H9 (cell line): ENCODE data around the gene KCNIP3. TPM values are rescaled to one million over a fixed set of nuclear protein-coding genes. Genes with fewer than 3 reads are reported as not detected.

Experiments used
- DNase-seq: peaks from one replicate; pipeline ENCODE4 v3.0.0-alpha.2; 2017
- H2AFZ ChIP-seq: one replicate; pipeline ENCODE4 v1.6.1; 2013; ENCODE audit warnings: mild to moderate bottlenecking, low read length, control low read depth, moderate library complexity
- H2AK5ac ChIP-seq: 2 replicates; pipeline ENCODE4 v1.6.1; 2013; ENCODE audit warnings: low read length, control low read depth, mixed read lengths; ENCODE audit not compliant: insufficient read length
- H2BK120ac ChIP-seq: one replicate; pipeline ENCODE4 v1.6.1; 2013; ENCODE audit warnings: low read depth, mild to moderate bottlenecking, low read length, control low read depth, inconsistent platforms; ENCODE audit not compliant: poor library complexity, severe bottlenecking
- H2BK12ac ChIP-seq: 2 replicates; pipeline ENCODE4 v1.6.1; 2013; ENCODE audit warnings: low read length, control low read depth, mixed read lengths, low read depth; ENCODE audit not compliant: insufficient read length
- H2BK15ac ChIP-seq: 2 replicates; pipeline ENCODE4 v1.6.1; 2013; ENCODE audit warnings: low read depth, low read length, control low read depth
- H2BK20ac ChIP-seq: one replicate; pipeline ENCODE4 v1.6.1; 2013; ENCODE audit warnings: low read depth, mild to moderate bottlenecking, low read length, control low read depth, inconsistent platforms; ENCODE audit not compliant: poor library complexity, severe bottlenecking
- H2BK5ac ChIP-seq: 2 replicates; pipeline ENCODE4 v1.6.1; 2013; ENCODE audit warnings: low read length, control low read depth, mixed read lengths; ENCODE audit not compliant: insufficient read length
- H3K14ac ChIP-seq: 2 replicates; pipeline ENCODE4 v1.6.1; 2013; ENCODE audit warnings: low read length, control low read depth; ENCODE audit not compliant: insufficient read depth
- H3K18ac ChIP-seq: 2 replicates; pipeline ENCODE4 v1.6.1; 2013; ENCODE audit warnings: low read depth, mild to moderate bottlenecking, mixed read lengths, low read length, control low read depth; ENCODE audit not compliant: insufficient read length
- H3K23ac ChIP-seq: 2 replicates; pipeline ENCODE4 v1.6.1; 2013; ENCODE audit warnings: low read length, control low read depth, mixed read lengths, low read depth; ENCODE audit not compliant: insufficient read length
- H3K23me2 ChIP-seq: 2 replicates; pipeline ENCODE4 v1.6.1; 2013; ENCODE audit warnings: low read depth, mild to moderate bottlenecking, mixed read lengths, low read length, control low read depth; ENCODE audit not compliant: insufficient read length, poor library complexity, severe bottlenecking
- H3K27ac ChIP-seq: 2 replicates; pipeline ENCODE4 v1.5.1; 2013; ENCODE audit warnings: low read length, control low read depth, mixed read lengths, low read depth; ENCODE audit not compliant: insufficient read length
- H3K27me3 ChIP-seq: 2 replicates; pipeline ENCODE4 v1.6.1; 2013; ENCODE audit warnings: low read length, control low read depth, inconsistent platforms; ENCODE audit not compliant: insufficient read depth
- H3K4ac ChIP-seq: 2 replicates; pipeline ENCODE4 v1.6.1; 2013; ENCODE audit warnings: low read depth, mild to moderate bottlenecking, control low read depth, inconsistent platforms, low read length, moderate library complexity
- H3K4me1 ChIP-seq: 2 replicates; pipeline ENCODE4 v1.6.1; 2013; ENCODE audit warnings: low read length, control low read depth, inconsistent platforms; ENCODE audit not compliant: insufficient read depth
- H3K4me2 ChIP-seq: 2 replicates; pipeline ENCODE4 v1.6.1; 2013; ENCODE audit warnings: low read length, control low read depth, mixed read lengths; ENCODE audit not compliant: insufficient read length, insufficient read depth
- H3K56ac ChIP-seq: 2 replicates; pipeline ENCODE4 v1.6.1; 2013; ENCODE audit warnings: low read depth, mild to moderate bottlenecking, mixed read lengths, low read length, control low read depth; ENCODE audit not compliant: insufficient read length
- H3K79me1 ChIP-seq: 2 replicates; pipeline ENCODE4 v1.6.1; 2013; ENCODE audit warnings: low read depth, mild to moderate bottlenecking, moderate library complexity, low read length, control low read depth, inconsistent platforms; ENCODE audit not compliant: insufficient read depth, poor library complexity, severe bottlenecking
- H3K79me2 ChIP-seq: 2 replicates; pipeline ENCODE4 v1.6.1; 2013; ENCODE audit warnings: low read length, control low read depth, inconsistent platforms; ENCODE audit not compliant: insufficient read depth
- H3K9ac ChIP-seq: 2 replicates; pipeline ENCODE4 v1.6.1; 2013; ENCODE audit warnings: low read length, control low read depth, mixed read lengths; ENCODE audit not compliant: insufficient read length; ENCODE audit errors: extremely low read depth
- H3K9me3 ChIP-seq: one replicate; pipeline ENCODE4 v1.6.1; 2013; ENCODE audit warnings: low read depth, low read length, inconsistent platforms; ENCODE audit not compliant: control insufficient read depth
- H3T11ph ChIP-seq: one replicate; pipeline ENCODE4 v1.6.1; 2013; ENCODE audit warnings: mild to moderate bottlenecking, low read length, control low read depth, inconsistent platforms
- H4K20me1 ChIP-seq: one replicate; pipeline ENCODE4 v1.6.1; 2013; ENCODE audit not compliant: control insufficient read depth, insufficient read length, insufficient read depth
- H4K5ac ChIP-seq: 2 replicates; pipeline ENCODE4 v1.6.1; 2013; ENCODE audit warnings: low read depth, mild to moderate bottlenecking, mixed read lengths, low read length, control low read depth; ENCODE audit not compliant: insufficient read length
- H4K8ac ChIP-seq: replicated peaks from 2 replicates; pipeline ENCODE4 v1.6.1; 2013; ENCODE audit warnings: low read length, control low read depth, mixed read lengths, low read depth; ENCODE audit not compliant: insufficient read length
- H4K91ac ChIP-seq: 2 replicates; pipeline ENCODE4 v1.6.1; 2013; ENCODE audit warnings: low read depth, mild to moderate bottlenecking, moderate library complexity, mixed read lengths, low read length, control low read depth; ENCODE audit not compliant: insufficient read length
- H3K27ac Mint-ChIP-seq, 3 experiments: 2 replicates in 2 of 3; 3 replicates in 1 of 3; pipeline ENCODE4 v1.8.0; 2020 to 2021; ENCODE audit warnings: mixed read lengths in 3 of 3, mild to moderate bottlenecking in 1 of 3, moderate library complexity in 1 of 3
- H3K27me3 Mint-ChIP-seq: 2 replicates; pipeline ENCODE4 v1.8.0; 2021; ENCODE audit warnings: low read depth, mild to moderate bottlenecking, moderate library complexity, mixed read lengths
- H3K36me3 Mint-ChIP-seq, 3 experiments: 2 replicates in 2 of 3; 3 replicates in 1 of 3; pipeline ENCODE4 v1.8.0; 2020 to 2021; ENCODE audit warnings: low read depth in 3 of 3, mixed read lengths in 3 of 3; ENCODE audit not compliant: insufficient read depth in 1 of 3
- H3K4me1 Mint-ChIP-seq, 2 experiments: 2 replicates each; pipeline ENCODE4 v1.8.0; 2020; ENCODE audit warnings: mixed read lengths in 2 of 2
- H3K4me3 Mint-ChIP-seq, 2 experiments: 2 replicates in 1 of 2; 3 replicates in 1 of 2; pipeline ENCODE4 v1.8.0; 2020 to 2021; ENCODE audit warnings: mild to moderate bottlenecking in 2 of 2, mixed read lengths in 2 of 2, moderate library complexity in 1 of 2
- H3K9me3 Mint-ChIP-seq, 2 experiments: 2 replicates in 1 of 2; 3 replicates in 1 of 2; pipeline ENCODE4 v1.8.0; 2020; ENCODE audit warnings: mild to moderate bottlenecking in 2 of 2, mixed read lengths in 2 of 2, moderate library complexity in 1 of 2
- CTCF ChIP-seq: fragments of 200-600 bp; sonication (generic); conservative IDR thresholded peaks from 3 replicates; pipeline ENCODE4 v1.8.0; 2021; ENCODE audit warnings: antibody characterized with exemption, mild to moderate bottlenecking
- WGBS: extraction: QIAGEN DNeasy Blood & Tissue Kit; methylation state at CpG from one replicate; pipeline ENCODE4 v1.1.7; 2013; ENCODE audit warnings: missing lambda C conversion rate, low lambda C conversion rate, mixed read lengths; ENCODE audit not compliant: insufficient read length; ENCODE audit errors: extremely low coverage; 5-methylcytosine and 5-hydroxymethylcytosine counted together
- total RNA-seq: library from RNA; stranded (reverse); gene quantifications from 2 replicates; pipeline ENCODE4 v1.2.1, GENCODE V29; 2021

Gene KCNIP3
- total RNA-seq, 1 experiment from 2014 or later: 1.5 TPM

- TF ChIP-seq CTCF: no peak
- no peak overlapping the region for H4K8ac ChIP-seq
- H3K9ac ChIP-seq: no peak overlapping the region
- no peak overlapping the region for H2BK120ac ChIP-seq
- H4K20me1 ChIP-seq: no peaks in the 10 kb centered on the region
- H3K4me2 ChIP-seq: no peak overlapping the region
- no peaks in the 10 kb centered on the region for H3K23me2 ChIP-seq
- no peak overlapping the region for H4K91ac ChIP-seq
- H3K79me1 ChIP-seq: no peaks in the 10 kb centered on the region
- Mint-ChIP-seq H3K27ac (no peak overlapping the region), H3K27me3 (no peaks in the 10 kb centered on the region; the same call in 1 of the 2 replicates), H3K36me3 (peaks cover 6 to 7% (median 6%) of the 10 kb centered on the region in 3 experiments; a peak in 6 of 7 replicates), H3K4me3 (no peak overlapping the region), H3K4me1 (peaks cover 6 to 7% of the 10 kb centered on the region in 2 experiments), H3K9me3 (peaks cover 7% of the 10 kb centered on the region in 2 experiments)
- H2BK5ac ChIP-seq: no peak overlapping the region
- H4K5ac ChIP-seq: no peak overlapping the region
- no peaks in the 10 kb centered on the region for H3K79me2 ChIP-seq
- H2BK20ac ChIP-seq: no peak overlapping the region
- no peak overlapping the region for H3K14ac ChIP-seq
- H2AK5ac ChIP-seq: no peak overlapping the region
- no peak overlapping the region for H3K18ac ChIP-seq
- no peak overlapping the region for H3K27ac ChIP-seq
- WGBS: no CpG with 5 or more reads among the region's 4 CpGs
- H2BK15ac ChIP-seq: no peak overlapping the region
- H3K56ac ChIP-seq: no peak overlapping the region
- H2AFZ ChIP-seq: no peak overlapping the region
- no peaks in the 10 kb centered on the region for H3K9me3 ChIP-seq
- no peak for DNase-seq
- no peak overlapping the region for H3K4ac ChIP-seq
- H3K27me3 ChIP-seq: no peaks in the 10 kb centered on the region
- H3K4me1 ChIP-seq: no peaks in the 10 kb centered on the region
- H3T11ph ChIP-seq: no peak overlapping the region
- H3K23ac ChIP-seq: no peak overlapping the region
- no peak overlapping the region for H2BK12ac ChIP-seq
These were observed 11.6 kb upstream of the KCNIP3 start for GRCh38 chr2:95285542-95285932.
